ENCODE data around the gene NRG3.

NRG3 gene

GRCh38 chr10:81882011-81882410, 7.0 kb downstream of the NRG3 start:
- Histone ChIP-seq H3K27ac (no peak overlapping the region), H3K4me3 (no peak overlapping the region)
- no peak for DNase-seq (ENCODE audit: low spot score)
- TF ChIP-seq CTCF (IDR thresholded peaks at IDR 0.05), result no peak

- DNase-seq (ENCODE audit: low spot score), result no peak
- TF ChIP-seq CTCF (IDR thresholded peaks at IDR 0.05), result no peak
- Histone ChIP-seq H3K4me3 (no peak overlapping the region), H3K27ac (no peak overlapping the region)
Measured at GRCh38 chr10:81884856-81885255, 9.9 kb downstream of the NRG3 start.

GRCh38 chr10:81885491-81885890, 10.5 kb downstream of the NRG3 start:
- H3K27ac ChIP-seq, result no peak overlapping the region
- DNase-seq (ENCODE audit: low spot score), result no peak
- TF ChIP-seq CTCF (IDR thresholded peaks at IDR 0.05), result no peak
- no peak overlapping the region for H3K4me3 ChIP-seq

- TF ChIP-seq CTCF (IDR thresholded peaks at IDR 0.05), result no peak
- no peak for DNase-seq (ENCODE audit: low spot score)
- Histone ChIP-seq H3K4me3 (no peak overlapping the region), H3K27ac (no peak overlapping the region)
Measured at GRCh38 chr10:81886939-81887338, 11.9 kb downstream of the NRG3 start.

GRCh38 chr10:81889181-81889769, 14.3 kb downstream of the NRG3 start:
- no peak overlapping the region for H3K4me3 ChIP-seq
- TF ChIP-seq CTCF (IDR thresholded peaks at IDR 0.05), result no peak

GRCh38 chr10:81894616-81895015, 19.6 kb downstream of the NRG3 start:
- H3K27ac ChIP-seq, result no peak overlapping the region
- no peak overlapping the region for H3K4me3 ChIP-seq
- no peak for DNase-seq (ENCODE audit: low spot score)
- no peak for TF ChIP-seq CTCF (IDR thresholded peaks at IDR 0.05)

More at GRCh38 chr10:81889181-81889769, 14.3 kb downstream of the NRG3 start:
- DNase-seq (ENCODE audit: low spot score), result no peak
- no peak overlapping the region for H3K27ac ChIP-seq

GRCh38 chr10:81898518-81898917, 23.5 kb downstream of the NRG3 start:
- no peak overlapping the region for H3K27ac ChIP-seq
- TF ChIP-seq CTCF (IDR thresholded peaks at IDR 0.05), result no peak
- no peak overlapping the region for H3K4me3 ChIP-seq
- no peak for DNase-seq (ENCODE audit: low spot score)
